Jurkat, Clone E6-1 (cell line): Measurements from ENCODE around the gene GFI1.
"Not testable (repeated sequence)": the region's sequence is repeated elsewhere in the genome, so short reads cannot be mapped to it uniquely, and the experiment has no call there.

Experiments
- DNase-seq: peaks from one replicate; pipeline ENCODE4 v3.0.0-alpha.2; 2011; ENCODE audit warnings: low read depth, low spot score
- H3K4me3 ChIP-seq: 2 replicates; pipeline ENCODE4 v1.5.1; 2011; ENCODE audit warnings: mild to moderate bottlenecking, low read length, control low read depth, moderate library complexity

The GFI1 gene

DNA sequence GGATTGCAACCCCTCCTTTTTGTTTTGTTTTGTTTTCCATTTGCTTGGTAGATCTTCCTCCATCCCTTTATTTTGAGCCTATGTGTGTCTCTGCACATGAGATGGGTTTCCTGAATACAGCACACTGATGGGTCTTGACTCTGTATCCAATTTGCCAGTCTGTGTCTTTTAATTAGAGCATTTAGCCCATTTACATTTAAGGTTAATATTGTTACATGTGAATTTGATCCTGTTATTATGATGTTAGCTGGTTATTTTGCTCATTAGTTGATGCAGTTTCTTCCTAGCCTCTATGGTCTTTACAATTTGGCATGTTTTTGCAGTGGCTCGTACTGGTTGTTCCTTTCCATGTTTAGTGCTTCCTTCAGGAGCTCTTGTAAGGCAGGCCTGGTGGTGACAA is 52.2 kb downstream of the GFI1 start:
- DNase-seq, H3K4me3 ChIP-seq: not testable (repeated sequence)

DNA sequence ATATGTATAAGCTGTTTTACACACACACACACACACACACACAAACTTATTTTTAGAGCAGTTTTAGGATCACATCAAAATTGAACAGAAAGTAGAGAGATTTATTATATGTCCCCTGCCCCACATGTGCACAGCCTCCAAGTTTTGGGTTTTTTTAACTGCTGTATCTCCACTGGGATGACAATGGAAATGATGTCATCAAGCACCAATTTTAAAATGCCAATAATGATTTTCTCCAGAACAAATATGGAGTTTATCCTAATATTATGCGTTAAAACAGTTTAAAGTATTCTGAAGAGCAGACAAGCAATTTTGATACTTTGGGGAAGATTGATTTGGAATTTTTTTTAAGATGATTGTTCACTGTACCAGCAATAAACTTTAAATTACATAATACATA is 56.7 kb downstream of the GFI1 start:
- no peak overlapping the region for H3K4me3 ChIP-seq
- no peak for DNase-seq

DNA sequence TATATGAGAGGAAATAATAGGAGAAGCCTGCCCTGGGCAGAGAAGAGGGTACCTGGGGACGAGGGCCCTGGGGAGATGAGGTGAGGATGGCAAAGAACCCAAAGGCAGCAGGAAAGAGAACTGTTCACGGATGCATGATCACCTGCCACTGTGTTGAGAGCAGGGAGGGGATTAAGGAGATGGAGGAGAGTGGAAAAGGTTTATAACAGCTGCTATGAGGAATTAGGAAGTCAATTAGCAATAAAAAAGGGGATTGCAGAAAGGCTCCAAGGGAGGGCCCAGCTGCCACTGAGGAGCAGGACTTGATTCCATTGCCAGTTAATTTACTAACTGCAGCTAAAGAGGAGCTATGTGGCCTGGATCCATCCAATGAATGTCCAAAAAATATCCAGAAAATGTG is 61.1 kb downstream of the GFI1 start:
- DNase-seq: no peak
- no peak overlapping the region for H3K4me3 ChIP-seq
